ELF-1 (cell line): ENCODE results near the gene ALAD.
A peak's percentile ranks its signal among the peaks of the same experiment; 100 is the strongest.
"Not testable (repeated sequence)": the region's sequence is repeated elsewhere in the genome, so short reads cannot be mapped to it uniquely, and the experiment has no call there.

Experiments
- DNase-seq: peaks from one replicate; pipeline ENCODE4 v3.0.0-alpha.2; 2016; ENCODE audit warnings: low read depth, low spot score

The ALAD gene

GRCh38 chr9:113373676-113374392 lies 27.2 kb downstream of the ALAD start:
- DNase-seq = no peak

- DNase-seq = no peak
Observed at GRCh38 chr9:113373256-113373655, 27.8 kb downstream of the ALAD start.

GRCh38 chr9:113372059-113372458 lies 29.0 kb downstream of the ALAD start:
- no peak for DNase-seq

- DNase-seq = no peak
Observed at GRCh38 chr9:113370806-113371325, 30.2 kb downstream of the ALAD start.

GRCh38 chr9:113369855-113370140 lies 31.3 kb downstream of the ALAD start:
- no peak for DNase-seq

GRCh38 chr9:113368982-113369854 lies 31.9 kb downstream of the ALAD start:
- no peak for DNase-seq

GRCh38 chr9:113368348-113368981 lies 32.6 kb downstream of the ALAD start:
- DNase-seq = no peak

DNA sequence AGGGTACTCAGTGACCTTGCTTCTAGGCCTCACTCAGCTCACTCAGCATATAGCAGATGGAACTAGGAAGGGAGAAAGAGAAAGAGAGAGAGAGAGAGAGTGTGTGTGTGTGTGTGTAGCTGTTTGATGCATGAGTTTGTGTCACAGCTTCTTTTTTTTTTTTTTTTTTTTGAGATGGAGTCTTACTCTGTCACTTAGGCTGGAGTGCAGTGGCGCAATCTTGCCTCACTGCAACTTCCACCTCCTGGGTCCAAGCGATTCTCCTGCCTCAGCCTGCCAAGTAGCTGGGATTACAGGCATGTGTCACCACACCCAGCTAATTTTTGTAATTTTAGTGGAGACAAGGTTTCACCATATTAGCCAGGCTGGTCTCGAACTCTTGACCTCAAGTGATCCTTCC lies 35.4 kb downstream of the ALAD start:
- DNase-seq = not testable (repeated sequence)

DNA sequence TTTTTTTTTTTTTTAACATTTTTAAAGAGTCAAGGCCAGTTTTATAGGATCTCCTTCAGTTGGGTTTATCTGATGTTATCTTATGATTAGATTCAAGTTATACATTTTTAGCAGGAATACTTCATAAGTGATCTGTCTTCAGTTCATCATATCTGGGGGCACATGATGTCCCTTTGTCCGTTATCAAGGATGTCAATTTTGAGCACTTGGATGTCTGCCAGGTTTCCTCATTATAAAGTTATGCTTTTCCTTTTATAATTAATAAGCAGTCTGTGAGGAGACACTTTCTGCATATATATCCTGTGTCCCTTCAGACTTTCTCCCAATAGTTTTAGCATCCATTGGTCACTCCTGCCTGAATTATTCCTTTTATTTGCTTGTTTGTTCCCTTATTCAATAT lies 36.1 kb downstream of the ALAD start:
- DNase-seq = no peak

- no peak for DNase-seq
Observed at GRCh38 chr9:113363336-113363735, 37.7 kb downstream of the ALAD start.

GRCh38 chr9:113361304-113362018 lies 39.6 kb downstream of the ALAD start:
- no peak for DNase-seq

GRCh38 chr9:113360242-113360842 lies 40.7 kb downstream of the ALAD start:
- DNase-seq = no peak

- no peak for DNase-seq
Observed at GRCh38 chr9:113359385-113359784, 41.7 kb downstream of the ALAD start.

DNA sequence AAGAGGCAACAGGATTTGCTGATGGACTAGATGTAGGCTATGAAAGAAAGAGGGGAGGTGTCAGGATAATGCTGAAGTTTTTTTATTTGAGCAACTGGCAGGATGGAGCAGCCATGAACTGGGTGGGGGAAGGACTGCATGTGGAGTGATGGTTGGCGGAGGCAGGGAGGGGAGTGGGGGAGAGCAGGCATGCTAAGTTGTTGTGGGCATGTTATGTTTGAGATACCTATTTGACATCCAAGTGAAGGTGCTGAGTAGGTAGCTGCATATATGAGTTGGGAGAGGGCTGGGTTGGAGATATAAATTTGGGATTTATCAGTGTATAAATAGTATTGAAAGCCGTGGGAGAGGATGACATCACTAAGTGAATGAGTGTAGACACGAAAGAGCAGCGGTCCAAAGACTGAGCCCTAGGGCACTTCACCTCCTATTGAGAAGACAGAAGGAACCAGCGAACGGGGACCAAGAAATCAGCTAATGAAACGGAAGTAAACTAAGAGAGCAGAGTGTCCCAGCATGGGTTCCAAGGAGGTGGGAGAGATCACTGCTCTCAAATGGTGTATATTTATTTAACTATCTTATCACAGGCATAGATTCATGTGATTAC lies 44.3 kb downstream of the ALAD start:
- no peak for DNase-seq

- no peak for DNase-seq
Observed at GRCh38 chr9:113355040-113355596, 46.0 kb downstream of the ALAD start.

DNA sequence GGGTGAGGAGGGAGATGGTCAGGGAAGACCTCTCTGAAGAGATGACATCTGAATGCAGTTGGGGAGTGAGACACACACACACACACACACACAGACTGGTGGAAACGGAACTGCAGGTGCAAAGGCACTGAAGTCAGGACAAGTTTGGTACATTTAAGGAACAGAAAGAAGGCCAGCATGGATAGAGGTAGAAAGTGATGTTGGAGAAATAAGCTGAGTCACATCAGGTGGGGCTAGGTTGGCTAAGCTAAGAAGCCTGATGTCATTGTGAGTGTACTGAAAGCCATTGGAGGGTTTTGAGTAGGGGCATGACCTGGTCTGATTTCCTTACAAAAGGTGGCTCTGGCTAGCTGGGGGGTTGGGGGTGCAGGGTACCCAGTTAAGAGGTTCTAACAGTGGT lies 48.7 kb downstream of the ALAD start:
- DNase-seq = no peak

- DNase-seq = no peak
Observed at GRCh38 chr9:113352006-113352405, 49.1 kb downstream of the ALAD start.

GRCh38 chr9:113350937-113351336 lies 50.1 kb downstream of the ALAD start:
- DNase-seq = peak; percentile 48

DNA sequence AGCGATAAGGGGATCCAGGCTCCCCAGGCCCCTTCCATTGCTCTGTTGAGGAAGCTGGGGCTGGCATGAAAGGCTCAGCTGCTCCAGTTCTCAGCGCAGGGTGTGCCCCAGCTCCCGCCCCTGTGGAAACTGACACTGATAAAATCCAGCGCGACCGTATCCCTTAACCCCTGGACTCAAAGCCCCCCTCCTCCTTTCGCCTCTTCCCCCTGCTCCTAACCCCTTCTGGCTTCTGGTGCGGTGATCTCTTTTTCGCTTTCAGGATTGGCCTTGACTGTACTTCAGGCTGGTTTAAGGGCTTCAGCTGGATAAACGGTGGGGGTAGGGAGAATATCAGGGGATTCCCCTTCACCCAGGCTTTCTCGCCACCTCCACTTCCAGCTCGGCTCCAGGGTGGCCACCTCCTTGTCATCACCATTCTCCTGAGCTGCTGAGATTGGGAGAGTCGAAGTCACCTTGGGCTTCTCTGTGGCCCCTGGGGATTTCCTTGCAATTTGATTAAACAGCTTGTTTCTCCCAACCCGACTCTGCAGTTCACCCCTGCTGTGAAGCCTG lies 50.9 kb downstream of the ALAD start:
- DNase-seq = peak; percentile 59

- DNase-seq = peak; percentile 43
Observed at GRCh38 chr9:113349445-113350094, 51.5 kb downstream of the ALAD start, which contains the start of gene BSPRY. Gene BSPRY (plus strand): TSS chr9:113349541. CDS start chr9:113349580, 39 bp downstream.
